K562 (cell line): ENCODE measurements around the gene PLPPR1. TPM values are rescaled to one million over a fixed set of nuclear protein-coding genes. Genes with fewer than 3 reads are reported as not detected.

Source experiments
- AFF1 ChIP-seq, 2 experiments: fragments of 450-650 bp; IDR thresholded peaks; 2 replicates each; pipeline ENCODE4 v1.6.1; 2018; ENCODE audit warnings: mild to moderate bottlenecking in 2 of 2, low read depth in 1 of 2; ENCODE audit not compliant: partially characterized antibody in 2 of 2
- BCL6 ChIP-seq: fragments of 250-450 bp; sonication (Bioruptor Pico); IDR thresholded peaks from 2 replicates; pipeline ENCODE4 v1.4.0; 2020
- HEY1 ChIP-seq: fragments of 250-450 bp; sonication (Bioruptor Pico); IDR thresholded peaks from 2 replicates; pipeline ENCODE4 v1.5.0; 2020; ENCODE audit warnings: mild to moderate bottlenecking, moderate library complexity, borderline replicate concordance
- HNRNPH1 ChIP-seq: fragments of 200-400 bp; formaldehyde crosslinking; optimal IDR thresholded peaks from 2 replicates; pipeline ENCODE3; 2017; ENCODE audit warnings: low read depth, mild to moderate bottlenecking, low read length, moderate library complexity
- PHB ChIP-seq: fragments of 250-450 bp; sonication (Bioruptor Pico); IDR thresholded peaks from 2 replicates; pipeline ENCODE4 v1.5.0; 2021
- REST ChIP-seq, 2 experiments: fragments of 450-650 bp; formaldehyde crosslinking in 1 of 2; IDR thresholded peaks; 2 replicates each; pipeline versions ENCODE4 v1.4.0 to v1.6.1; 2014 to 2020; ENCODE audit warnings: mild to moderate bottlenecking in 2 of 2, borderline replicate concordance in 1 of 2, low read depth in 1 of 2
- polyA plus RNA-seq, 8 experiments: library from polyadenylated mRNA; depleted of rRNA in 4 of 8; stranded (reverse) in 5 of 8; unstranded in 3 of 8; fragments of >200 nt; fragmentation: Nextera tagmentation in 2 of 8; fragmentation: Illumina TruSeq in 1 of 8; extraction: Ambion mirVana in 2 of 8; extraction: Trizol in 1 of 8; gene quantifications; 2 replicates each; pipeline versions ENCODE4 v1.2.1 to v1.2.3, GENCODE V29; 2011 to 2014; ENCODE audit warnings: inconsistent platforms in 1 of 8, missing spikeins in 1 of 8
- total RNA-seq, 7 experiments: library from RNA; depleted of rRNA in 6 of 7; stranded (reverse); fragments of >200 nt in 6 of 7; fragmentation: Illumina TruSeq in 2 of 7; extraction: Trizol in 2 of 7; gene quantifications; 2 replicates each; pipeline versions ENCODE4 v1.2.1 to v1.2.3, GENCODE V29; 2011 to 2021; ENCODE audit warnings: low replicate concordance in 1 of 7

The PLPPR1 gene
- total and polyA plus RNA-seq, 9 of the 15 experiments (the other 6 are each of a cell fraction or from before 2014, with no cell fraction given), result not detected

GRCh38 chr9:101336091-101336490, 307.6 kb downstream of the PLPPR1 start (continued):
- TF ChIP-seq REST (IDR thresholded peaks at IDR 0.05; ENCODE audit: borderline replicate concordance) (no peak), REST (CRISPR knock-in tag; IDR thresholded peaks at IDR 0.05; ENCODE audit: low read depth) (no peak), HNRNPH1 (no peak), HEY1 (CRISPR knock-in tag) (no peak), BCL6 (no peak), PHB (CRISPR knock-in tag) (no peak), AFF1 (IDR thresholded peaks at IDR 0.05; ENCODE audit: low read depth in 1 of 2, partially characterized antibody in 2 of 2) (no peak)
